Amniotic epithelial cell (primary cell): ENCODE measurements around the gene PARP9.
A peak's percentile ranks its signal among the peaks of the same experiment; 100 is the strongest.
"Not testable (repeated sequence)": the region's sequence is repeated elsewhere in the genome, so short reads cannot be mapped to it uniquely, and the experiment has no call there.

Experiments
- DNase-seq: peaks from one replicate; pipeline ENCODE4 v3.0.0-alpha.2; 2010; ENCODE audit warnings: low read depth

PARP9 gene

GRCh38 chr3:122576174-122576940, 12.3 kb upstream of the PARP9 start:
- DNase-seq, result no peak

GRCh38 chr3:122572940-122573412, 8.9 kb upstream of the PARP9 start:
- peak; percentile 21 for DNase-seq

GRCh38 chr3:122568755-122569154, 4.7 kb upstream of the PARP9 start:
- DNase-seq, result peak; percentile 19

DNA sequence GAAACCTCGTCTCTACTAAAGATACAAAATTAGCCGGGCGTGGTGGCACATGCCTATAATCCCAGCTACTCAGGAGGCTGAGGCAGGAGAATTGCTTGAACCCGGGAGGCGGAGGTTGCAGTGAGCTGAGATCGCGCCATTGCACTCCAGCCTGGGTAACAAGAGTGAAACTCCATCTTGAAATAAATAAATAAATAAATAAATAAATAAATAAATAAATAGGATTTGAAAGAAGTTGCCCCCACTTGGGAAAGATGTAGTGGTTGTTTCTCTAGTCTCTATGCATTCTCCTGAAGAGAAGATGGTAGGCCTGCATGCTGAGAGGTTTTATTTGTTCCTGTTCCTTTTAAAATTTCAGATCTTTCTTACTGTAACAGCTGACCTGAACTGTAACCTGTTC, 4.0 kb upstream of the PARP9 start:
- DNase-seq, result not testable (repeated sequence)

DNA sequence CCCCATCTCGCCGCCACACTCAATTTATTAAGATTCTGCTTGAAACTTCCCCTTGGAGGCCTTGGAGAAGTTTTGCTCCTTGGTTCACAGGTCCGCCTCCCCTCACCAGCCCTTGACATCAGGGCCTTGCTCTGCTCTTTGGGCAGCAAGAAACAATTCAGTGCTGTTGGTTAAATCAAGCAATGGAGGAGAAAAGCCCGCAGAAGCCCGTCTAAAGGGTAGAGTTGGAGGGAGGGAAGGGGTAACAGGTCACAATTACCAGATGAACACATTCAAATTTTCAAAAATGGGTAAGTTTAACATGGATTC, 429 bp downstream of the PARP9 start:
- no peak for DNase-seq

GRCh38 chr3:122562923-122563716, 980 bp downstream of the PARP9 start:
- no peak for DNase-seq

DNA sequence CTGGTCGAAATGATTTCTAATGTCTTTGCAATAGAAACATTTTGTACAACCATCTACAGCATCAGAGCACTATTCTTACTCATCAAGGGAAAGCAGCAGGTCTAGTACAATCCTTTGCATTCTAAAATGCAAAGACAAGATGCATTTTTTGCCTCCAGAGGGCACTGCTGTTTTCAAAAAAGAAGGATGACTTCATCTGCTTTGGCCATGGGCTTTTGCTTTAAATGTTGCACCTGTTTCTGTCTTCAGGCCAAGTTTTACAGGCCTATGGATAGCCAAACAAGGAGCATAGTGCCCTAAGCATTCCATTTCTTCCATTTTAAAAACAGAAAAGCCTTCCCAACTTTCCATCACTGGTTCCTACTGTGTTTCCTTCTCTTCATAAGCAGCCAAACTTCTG, 3.4 kb downstream of the PARP9 start:
- peak; percentile 70 for DNase-seq

GRCh38 chr3:122559906-122560305, 4.2 kb downstream of the PARP9 start:
- DNase-seq, result no peak

DNA sequence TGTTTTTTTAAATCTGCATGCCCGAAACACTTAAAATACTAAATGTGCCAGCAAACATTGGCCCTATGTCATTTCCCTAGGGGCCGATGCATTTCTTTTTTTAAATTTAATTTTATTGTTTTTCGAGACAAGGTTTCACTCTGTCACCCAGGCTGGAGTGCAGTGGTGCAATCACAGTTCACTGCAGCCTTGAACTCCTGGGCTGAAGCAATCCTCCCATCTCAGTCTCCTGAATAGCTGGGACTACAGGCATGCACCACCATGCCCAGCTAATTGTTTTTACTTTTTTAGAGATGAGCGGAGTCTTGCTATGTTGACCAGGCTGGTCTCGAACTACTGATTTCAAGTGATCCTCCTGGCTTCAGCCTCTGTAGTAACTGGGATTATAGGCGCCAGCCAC, 5.5 kb downstream of the PARP9 start:
- DNase-seq, result no peak

- DNase-seq, result no peak
These were observed 6.7 kb downstream of the PARP9 start for GRCh38 chr3:122557356-122557755.

GRCh38 chr3:122555275-122556071, 8.6 kb downstream of the PARP9 start:
- DNase-seq, result peak; percentile 82

- no peak for DNase-seq
These were observed 10.9 kb downstream of the PARP9 start for GRCh38 chr3:122553171-122553570.

DNA sequence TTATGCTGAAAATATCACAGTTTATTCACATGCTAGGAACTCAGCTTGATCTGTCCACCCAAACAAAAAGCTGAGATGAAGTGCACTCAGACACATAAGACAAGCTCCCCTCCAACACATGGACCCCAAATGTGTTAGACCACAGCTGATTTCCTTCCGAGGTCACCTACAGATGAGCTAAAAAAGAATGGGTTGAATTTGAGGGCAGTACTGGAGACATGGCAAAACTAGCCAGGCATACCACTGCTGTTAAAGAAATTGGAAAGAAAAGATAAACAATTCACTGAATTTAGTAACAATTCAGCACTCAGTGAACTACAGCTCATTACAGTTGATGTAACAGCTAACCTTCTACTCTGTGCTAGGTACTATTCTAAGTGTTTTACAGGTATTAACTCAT, 15.5 kb downstream of the PARP9 start:
- DNase-seq, result no peak

DNA sequence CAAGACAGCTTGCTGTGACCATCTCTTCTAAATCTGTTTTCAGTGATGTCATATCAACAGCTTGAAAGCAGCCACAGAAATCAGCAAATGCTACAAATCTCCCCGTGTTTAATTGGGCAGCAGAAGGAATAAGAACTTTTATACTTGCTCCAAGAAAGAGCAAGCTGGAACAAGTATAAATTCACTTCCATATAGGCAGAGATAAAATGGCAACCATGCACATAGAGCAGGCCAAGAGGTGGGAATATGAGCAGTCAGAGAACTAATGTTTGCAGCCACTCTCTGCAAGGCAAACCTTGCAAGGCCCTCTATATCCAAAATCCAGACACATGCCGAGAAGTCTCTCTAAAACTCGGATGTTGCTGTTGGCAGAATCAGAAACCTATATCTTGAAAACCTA, 16.0 kb downstream of the PARP9 start:
- no peak for DNase-seq

DNA sequence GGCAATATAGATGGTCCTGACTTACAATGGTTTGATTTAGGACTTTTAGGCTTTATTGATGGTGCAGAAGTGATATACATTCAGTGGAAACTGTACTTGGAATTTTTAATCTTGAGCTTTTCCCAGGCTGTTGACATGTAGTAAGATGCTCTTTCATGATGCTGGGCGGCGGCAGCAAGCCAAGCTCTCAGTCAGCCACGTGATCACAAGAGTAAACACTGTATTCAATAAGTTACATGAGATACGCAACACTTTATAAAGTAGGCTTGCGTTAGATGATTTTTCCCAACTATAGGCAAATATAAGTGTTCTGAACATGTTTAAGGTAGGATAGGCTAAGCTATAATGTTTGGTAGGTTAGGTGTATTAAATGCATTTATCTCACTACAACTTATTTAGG, 17.9 kb downstream of the PARP9 start:
- DNase-seq, result no peak

GRCh38 chr3:122538956-122539490, 25.1 kb downstream of the PARP9 start:
- peak; percentile 34 for DNase-seq

GRCh38 chr3:122536632-122537001, 27.5 kb downstream of the PARP9 start:
- DNase-seq, result no peak

GRCh38 chr3:122535964-122536631, 28.0 kb downstream of the PARP9 start:
- no peak for DNase-seq

GRCh38 chr3:122533931-122534334, 30.2 kb downstream of the PARP9 start:
- peak; percentile 86 for DNase-seq

DNA sequence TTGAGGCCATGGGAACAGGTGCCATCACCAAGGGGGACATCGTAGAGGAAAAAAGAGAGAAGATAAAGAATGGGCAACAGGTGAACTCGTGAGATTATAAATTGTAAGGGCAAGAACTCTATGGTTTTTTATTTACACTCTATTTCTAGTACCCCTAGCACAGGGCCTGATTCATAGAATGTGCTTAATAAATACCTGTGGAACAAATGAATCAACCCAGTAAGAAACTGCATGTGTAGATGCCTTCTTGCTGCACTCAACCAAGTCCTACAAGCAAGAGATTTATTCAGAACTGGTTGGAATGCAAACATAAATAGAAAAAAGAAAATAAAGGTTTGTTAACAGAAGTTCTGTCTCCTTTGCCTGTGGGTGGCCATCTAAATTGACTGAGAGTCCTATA, 30.6 kb downstream of the PARP9 start:
- DNase-seq, result no peak

- DNase-seq, result no peak
These were observed 33.9 kb downstream of the PARP9 start for GRCh38 chr3:122530164-122530563.

- DNase-seq, result no peak
These were observed 40.8 kb downstream of the PARP9 start for GRCh38 chr3:122523317-122523716.
